Neural cell (in vitro differentiated cells): Measurements from ENCODE around the gene ASRGL1.

Source experiments
- EP300 ChIP-seq: fragments of 450-650 bp; conservative IDR thresholded peaks from 2 replicates; pipeline ENCODE4 v1.6.1; 2014; ENCODE audit warnings: antibody characterized with exemption, mild to moderate bottlenecking, moderate library complexity; ENCODE audit not compliant: poor library complexity, severe bottlenecking
- EZH2 ChIP-seq: fragments of 200-600, 300-800 bp; shearing (Covaris generic), sonication (generic); IDR thresholded peaks from 2 replicates; pipeline ENCODE4 v1.6.1; 2014; ENCODE audit warnings: antibody characterized with exemption, low read length, borderline replicate concordance, mild to moderate bottlenecking; ENCODE audit not compliant: insufficient read depth, poor library complexity, severe bottlenecking
- POLR2AphosphoS5 ChIP-seq: IDR thresholded peaks from 2 replicates; pipeline ENCODE4 v1.6.1; 2012
- RAD21 ChIP-seq: fragments of 450-650 bp; conservative IDR thresholded peaks from 2 replicates; pipeline ENCODE4 v1.6.1; 2014; ENCODE audit warnings: antibody characterized with exemption, mild to moderate bottlenecking, moderate library complexity
- TF ChIP-seq, protein P1 (sequence below): fragments of 450-650 bp; IDR thresholded peaks from 2 replicates; pipeline ENCODE4 v1.5.1; 2014; ENCODE audit warnings: antibody characterized with exemption, mild to moderate bottlenecking, moderate library complexity; ENCODE audit not compliant: poor library complexity, severe bottlenecking
- TF ChIP-seq, protein P2 (sequence below): IDR thresholded peaks from 2 replicates; pipeline ENCODE4 v1.6.1; 2012; ENCODE audit warnings: borderline replicate concordance

DNA sequence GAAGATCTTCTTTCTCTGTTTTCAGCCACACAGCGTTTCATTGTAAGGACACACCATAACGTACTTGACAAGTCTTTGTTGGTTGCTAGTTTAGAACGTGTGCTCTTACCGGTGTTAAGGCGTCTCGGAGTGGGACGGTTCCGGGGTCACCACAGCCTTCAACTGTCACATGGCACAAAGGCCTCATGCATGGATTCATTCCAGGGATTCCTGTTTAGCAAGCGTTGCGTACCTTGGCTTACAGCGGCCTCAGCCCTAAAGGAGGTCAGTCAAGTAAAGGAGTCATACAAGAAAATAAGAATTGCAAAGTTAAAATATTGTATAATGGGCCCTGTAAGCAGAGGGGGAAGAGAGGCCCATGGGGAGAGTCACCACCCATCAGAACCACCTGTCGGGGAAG lies 79.3 kb downstream of the ASRGL1 start:
- TF ChIP-seq POLR2AphosphoS5: no peak
- TF ChIP-seq, protein P1, sequence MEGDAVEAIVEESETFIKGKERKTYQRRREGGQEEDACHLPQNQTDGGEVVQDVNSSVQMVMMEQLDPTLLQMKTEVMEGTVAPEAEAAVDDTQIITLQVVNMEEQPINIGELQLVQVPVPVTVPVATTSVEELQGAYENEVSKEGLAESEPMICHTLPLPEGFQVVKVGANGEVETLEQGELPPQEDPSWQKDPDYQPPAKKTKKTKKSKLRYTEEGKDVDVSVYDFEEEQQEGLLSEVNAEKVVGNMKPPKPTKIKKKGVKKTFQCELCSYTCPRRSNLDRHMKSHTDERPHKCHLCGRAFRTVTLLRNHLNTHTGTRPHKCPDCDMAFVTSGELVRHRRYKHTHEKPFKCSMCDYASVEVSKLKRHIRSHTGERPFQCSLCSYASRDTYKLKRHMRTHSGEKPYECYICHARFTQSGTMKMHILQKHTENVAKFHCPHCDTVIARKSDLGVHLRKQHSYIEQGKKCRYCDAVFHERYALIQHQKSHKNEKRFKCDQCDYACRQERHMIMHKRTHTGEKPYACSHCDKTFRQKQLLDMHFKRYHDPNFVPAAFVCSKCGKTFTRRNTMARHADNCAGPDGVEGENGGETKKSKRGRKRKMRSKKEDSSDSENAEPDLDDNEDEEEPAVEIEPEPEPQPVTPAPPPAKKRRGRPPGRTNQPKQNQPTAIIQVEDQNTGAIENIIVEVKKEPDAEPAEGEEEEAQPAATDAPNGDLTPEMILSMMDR: no peak
- TF ChIP-seq EP300: no peak
- no peak for TF ChIP-seq EZH2
- TF ChIP-seq, protein P2, sequence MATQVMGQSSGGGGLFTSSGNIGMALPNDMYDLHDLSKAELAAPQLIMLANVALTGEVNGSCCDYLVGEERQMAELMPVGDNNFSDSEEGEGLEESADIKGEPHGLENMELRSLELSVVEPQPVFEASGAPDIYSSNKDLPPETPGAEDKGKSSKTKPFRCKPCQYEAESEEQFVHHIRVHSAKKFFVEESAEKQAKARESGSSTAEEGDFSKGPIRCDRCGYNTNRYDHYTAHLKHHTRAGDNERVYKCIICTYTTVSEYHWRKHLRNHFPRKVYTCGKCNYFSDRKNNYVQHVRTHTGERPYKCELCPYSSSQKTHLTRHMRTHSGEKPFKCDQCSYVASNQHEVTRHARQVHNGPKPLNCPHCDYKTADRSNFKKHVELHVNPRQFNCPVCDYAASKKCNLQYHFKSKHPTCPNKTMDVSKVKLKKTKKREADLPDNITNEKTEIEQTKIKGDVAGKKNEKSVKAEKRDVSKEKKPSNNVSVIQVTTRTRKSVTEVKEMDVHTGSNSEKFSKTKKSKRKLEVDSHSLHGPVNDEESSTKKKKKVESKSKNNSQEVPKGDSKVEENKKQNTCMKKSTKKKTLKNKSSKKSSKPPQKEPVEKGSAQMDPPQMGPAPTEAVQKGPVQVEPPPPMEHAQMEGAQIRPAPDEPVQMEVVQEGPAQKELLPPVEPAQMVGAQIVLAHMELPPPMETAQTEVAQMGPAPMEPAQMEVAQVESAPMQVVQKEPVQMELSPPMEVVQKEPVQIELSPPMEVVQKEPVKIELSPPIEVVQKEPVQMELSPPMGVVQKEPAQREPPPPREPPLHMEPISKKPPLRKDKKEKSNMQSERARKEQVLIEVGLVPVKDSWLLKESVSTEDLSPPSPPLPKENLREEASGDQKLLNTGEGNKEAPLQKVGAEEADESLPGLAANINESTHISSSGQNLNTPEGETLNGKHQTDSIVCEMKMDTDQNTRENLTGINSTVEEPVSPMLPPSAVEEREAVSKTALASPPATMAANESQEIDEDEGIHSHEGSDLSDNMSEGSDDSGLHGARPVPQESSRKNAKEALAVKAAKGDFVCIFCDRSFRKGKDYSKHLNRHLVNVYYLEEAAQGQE: no peak
- TF ChIP-seq RAD21: no peak
